Mesothelial cell of epicardium (in vitro differentiated cells): Measurements from ENCODE around the gene MIPOL1. TPM values are rescaled to one million over a fixed set of nuclear protein-coding genes. Genes with fewer than 3 reads are reported as not detected.

Experiments used
- DNase-seq, 2 experiments: peaks; one replicate each; pipeline ENCODE4 v3.0.0; 2021; ENCODE audit warnings: low spot score in 2 of 2; ENCODE audit not compliant: unreplicated experiment in 2 of 2
- H3K27ac Mint-ChIP-seq: 2 replicates; pipeline ENCODE4 v1.8.0; 2021; ENCODE audit warnings: mixed read lengths
- H3K27me3 Mint-ChIP-seq: 2 replicates; pipeline ENCODE4 v1.8.0; 2021; ENCODE audit warnings: low read depth, mixed read lengths
- H3K36me3 Mint-ChIP-seq: 2 replicates; pipeline ENCODE4 v1.8.0; 2021; ENCODE audit warnings: mixed read lengths
- H3K4me1 Mint-ChIP-seq: 2 replicates; pipeline ENCODE4 v1.8.0; 2021; ENCODE audit warnings: mixed read lengths
- H3K4me3 Mint-ChIP-seq: 2 replicates; pipeline ENCODE4 v1.8.0; 2021; ENCODE audit warnings: mild to moderate bottlenecking, moderate library complexity, mixed read lengths
- H3K9me3 Mint-ChIP-seq: 2 replicates; pipeline ENCODE4 v1.8.0; 2021; ENCODE audit warnings: mixed read lengths
- total RNA-seq: library from RNA; stranded (reverse); gene quantifications from 3 replicates; pipeline ENCODE4 v1.2.1, GENCODE V29; 2021
- TF ChIP-seq, protein P1 (sequence below): fragments of 200-600 bp; sonication (generic); IDR thresholded peaks from one replicate; pipeline ENCODE4 v1.5.0; 2021; ENCODE audit warnings: antibody characterized with exemption; ENCODE audit not compliant: unreplicated experiment

MIPOL1 gene
- total RNA-seq, 1 donor from 2014 or later: 28.4 TPM

GRCh38 chr14:37165794-37166193, 31.9 kb upstream of the MIPOL1 start:
- DNase-seq: no peak
- H3K4me3 Mint-ChIP-seq: no peak overlapping the region
- H3K4me1 Mint-ChIP-seq: peaks cover 2% of the 10 kb centered on the region
- peaks cover 12% of the 10 kb centered on the region for H3K9me3 Mint-ChIP-seq
- H3K36me3 Mint-ChIP-seq: peaks cover 6% of the 10 kb centered on the region
- no peak overlapping the region for H3K27ac Mint-ChIP-seq
- no peaks in the 10 kb centered on the region for H3K27me3 Mint-ChIP-seq
- TF ChIP-seq, protein P1, sequence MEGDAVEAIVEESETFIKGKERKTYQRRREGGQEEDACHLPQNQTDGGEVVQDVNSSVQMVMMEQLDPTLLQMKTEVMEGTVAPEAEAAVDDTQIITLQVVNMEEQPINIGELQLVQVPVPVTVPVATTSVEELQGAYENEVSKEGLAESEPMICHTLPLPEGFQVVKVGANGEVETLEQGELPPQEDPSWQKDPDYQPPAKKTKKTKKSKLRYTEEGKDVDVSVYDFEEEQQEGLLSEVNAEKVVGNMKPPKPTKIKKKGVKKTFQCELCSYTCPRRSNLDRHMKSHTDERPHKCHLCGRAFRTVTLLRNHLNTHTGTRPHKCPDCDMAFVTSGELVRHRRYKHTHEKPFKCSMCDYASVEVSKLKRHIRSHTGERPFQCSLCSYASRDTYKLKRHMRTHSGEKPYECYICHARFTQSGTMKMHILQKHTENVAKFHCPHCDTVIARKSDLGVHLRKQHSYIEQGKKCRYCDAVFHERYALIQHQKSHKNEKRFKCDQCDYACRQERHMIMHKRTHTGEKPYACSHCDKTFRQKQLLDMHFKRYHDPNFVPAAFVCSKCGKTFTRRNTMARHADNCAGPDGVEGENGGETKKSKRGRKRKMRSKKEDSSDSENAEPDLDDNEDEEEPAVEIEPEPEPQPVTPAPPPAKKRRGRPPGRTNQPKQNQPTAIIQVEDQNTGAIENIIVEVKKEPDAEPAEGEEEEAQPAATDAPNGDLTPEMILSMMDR: no peak

- TF ChIP-seq, protein P1: no peak
- no peak overlapping the region for H3K27ac Mint-ChIP-seq
- no peak for DNase-seq
- H3K9me3 Mint-ChIP-seq: peaks cover 1% of the 10 kb centered on the region
- peaks cover 5% of the 10 kb centered on the region for H3K4me1 Mint-ChIP-seq
- peaks cover under 1% of the 10 kb centered on the region for H3K36me3 Mint-ChIP-seq
- H3K4me3 Mint-ChIP-seq: no peak overlapping the region
- H3K27me3 Mint-ChIP-seq: no peaks in the 10 kb centered on the region
Measured at GRCh38 chr14:37167151-37168047, 30.3 kb upstream of the MIPOL1 start.

DNA sequence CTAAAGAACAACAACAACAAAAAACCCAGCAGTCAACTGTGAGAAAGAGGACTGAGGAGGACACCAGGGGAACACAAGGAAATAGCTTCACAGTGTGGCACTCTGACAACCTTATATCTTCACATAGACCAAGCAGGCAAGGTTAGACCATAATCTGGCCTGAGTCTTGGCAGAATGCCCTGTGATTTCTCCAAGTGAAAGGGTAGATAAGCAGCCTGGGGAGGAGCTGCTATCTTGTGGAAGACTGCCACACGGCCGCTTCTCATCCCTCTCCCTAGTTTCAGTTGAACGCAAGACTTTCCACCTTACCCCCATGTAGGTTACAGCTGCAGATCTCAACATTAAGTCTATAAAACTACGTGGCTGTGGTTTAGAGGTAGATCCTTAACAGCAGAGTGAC, 29.0 kb upstream of the MIPOL1 start:
- TF ChIP-seq, protein P1: no peak
- no peak overlapping the region for H3K4me3 Mint-ChIP-seq
- peaks cover 16% of the 10 kb centered on the region for H3K4me1 Mint-ChIP-seq
- no peaks in the 10 kb centered on the region for H3K36me3 Mint-ChIP-seq
- H3K27ac Mint-ChIP-seq: no peak overlapping the region
- no peaks in the 10 kb centered on the region for H3K9me3 Mint-ChIP-seq
- H3K27me3 Mint-ChIP-seq: no peaks in the 10 kb centered on the region
- no peak for DNase-seq

- no peak overlapping the region for H3K27ac Mint-ChIP-seq
- H3K4me1 Mint-ChIP-seq: peaks cover 22% of the 10 kb centered on the region
- no peak overlapping the region for H3K4me3 Mint-ChIP-seq
- H3K27me3 Mint-ChIP-seq: no peaks in the 10 kb centered on the region
- TF ChIP-seq, protein P1: no peak
- H3K36me3 Mint-ChIP-seq: no peaks in the 10 kb centered on the region
- DNase-seq: no peak
- no peaks in the 10 kb centered on the region for H3K9me3 Mint-ChIP-seq
Measured at GRCh38 chr14:37170237-37170636, 27.5 kb upstream of the MIPOL1 start.

DNA sequence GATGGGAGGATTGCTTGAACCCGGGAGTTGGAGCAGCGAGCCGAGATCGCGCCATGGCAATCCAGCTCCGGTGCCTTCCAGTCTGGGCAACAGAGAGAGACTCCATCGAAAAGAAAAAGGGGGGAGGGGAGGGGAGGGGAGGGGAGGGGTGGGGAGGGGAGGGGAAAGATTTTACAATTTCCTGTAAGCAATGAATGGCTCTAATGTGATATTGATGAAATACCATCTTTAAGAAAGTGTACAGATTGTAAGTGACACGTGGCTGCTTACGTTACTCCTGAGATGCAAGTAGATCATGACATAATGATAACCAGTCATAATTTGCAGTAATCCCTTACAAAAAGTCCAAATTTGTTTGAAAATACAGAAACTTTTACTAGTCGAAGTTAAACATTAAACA, 26.7 kb upstream of the MIPOL1 start:
- Mint-ChIP-seq H3K27ac (no peak overlapping the region), H3K4me1 (peaks cover 22% of the 10 kb centered on the region), H3K4me3 (no peak overlapping the region)

More for the DNA sequence above, 26.7 kb upstream of the MIPOL1 start:
- DNase-seq: no peak
- TF ChIP-seq, protein P1: no peak
- Mint-ChIP-seq H3K9me3 (no peaks in the 10 kb centered on the region), H3K27me3 (no peaks in the 10 kb centered on the region), H3K36me3 (no peaks in the 10 kb centered on the region)
